ENCODE results near the gene AJAP1.
A peak's percentile ranks its signal among the peaks of the same experiment; 100 is the strongest.

Gene AJAP1

DNA sequence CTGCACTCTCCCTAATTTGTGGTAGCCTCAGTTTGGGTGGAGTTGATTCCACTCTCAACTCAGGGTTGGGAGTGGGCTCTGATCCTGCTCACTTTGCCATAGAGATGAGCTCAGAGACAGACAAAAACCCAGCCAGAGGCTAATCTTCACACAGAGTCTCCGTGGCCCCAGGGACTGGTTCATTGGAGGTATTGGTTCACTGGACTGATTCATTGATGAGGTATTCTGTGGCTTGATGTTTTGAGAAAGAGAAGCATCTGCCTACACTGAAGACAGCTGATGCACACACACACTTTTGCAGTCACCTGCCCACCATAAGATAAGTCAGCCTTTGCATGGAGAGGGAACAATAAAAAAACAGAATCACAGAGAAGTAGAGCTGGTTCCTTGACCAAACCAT lies 183.8 kb downstream of the AJAP1 start:
- peak overlapping the region; percentile 89 for H3K27ac ChIP-seq (ENCODE audit: poor library complexity, severe bottlenecking)

More for the DNA sequence above, 183.8 kb downstream of the AJAP1 start:
- Histone ChIP-seq H3K36me3 (ENCODE audit: low read depth) (no peaks in the 10 kb centered on the region), H3K9me3 (ENCODE audit: severe bottlenecking) (no peaks in the 10 kb centered on the region), H3K4me1 (ENCODE audit: insufficient read depth, poor library complexity, severe bottlenecking) (peaks cover 12% of the 10 kb centered on the region), H3K4me3 (ENCODE audit: severe bottlenecking) (no peak overlapping the region), H3K27me3 (ENCODE audit: insufficient read depth, poor library complexity, severe bottlenecking) (no peaks in the 10 kb centered on the region)
- peak; percentile 92 for ATAC-seq (ENCODE audit: low read depth)
- DNase-seq (ENCODE audit: low spot score): no peak
- TF ChIP-seq, protein P1, sequence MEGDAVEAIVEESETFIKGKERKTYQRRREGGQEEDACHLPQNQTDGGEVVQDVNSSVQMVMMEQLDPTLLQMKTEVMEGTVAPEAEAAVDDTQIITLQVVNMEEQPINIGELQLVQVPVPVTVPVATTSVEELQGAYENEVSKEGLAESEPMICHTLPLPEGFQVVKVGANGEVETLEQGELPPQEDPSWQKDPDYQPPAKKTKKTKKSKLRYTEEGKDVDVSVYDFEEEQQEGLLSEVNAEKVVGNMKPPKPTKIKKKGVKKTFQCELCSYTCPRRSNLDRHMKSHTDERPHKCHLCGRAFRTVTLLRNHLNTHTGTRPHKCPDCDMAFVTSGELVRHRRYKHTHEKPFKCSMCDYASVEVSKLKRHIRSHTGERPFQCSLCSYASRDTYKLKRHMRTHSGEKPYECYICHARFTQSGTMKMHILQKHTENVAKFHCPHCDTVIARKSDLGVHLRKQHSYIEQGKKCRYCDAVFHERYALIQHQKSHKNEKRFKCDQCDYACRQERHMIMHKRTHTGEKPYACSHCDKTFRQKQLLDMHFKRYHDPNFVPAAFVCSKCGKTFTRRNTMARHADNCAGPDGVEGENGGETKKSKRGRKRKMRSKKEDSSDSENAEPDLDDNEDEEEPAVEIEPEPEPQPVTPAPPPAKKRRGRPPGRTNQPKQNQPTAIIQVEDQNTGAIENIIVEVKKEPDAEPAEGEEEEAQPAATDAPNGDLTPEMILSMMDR (IDR thresholded peaks at IDR 0.05; ENCODE audit: poor library complexity, severe bottlenecking): no peak

Data from RWPE2 (cell line).